HepG2 (cell line): ENCODE data around the gene MRPL34. TPM values are rescaled to one million over a fixed set of nuclear protein-coding genes. Genes with fewer than 3 reads are reported as not detected.

ENCODE experiments used
- ARHGAP35 ChIP-seq: sonication (generic); formaldehyde crosslinking; IDR thresholded peaks from 2 replicates; pipeline ENCODE4 v1.9.0; 2022; ENCODE audit warnings: mild to moderate bottlenecking, inconsistent platforms, moderate library complexity, missing genetic modification reagents, borderline replicate concordance
- GATAD2A ChIP-seq: IDR thresholded peaks from 2 replicates; pipeline ENCODE4 v1.6.1; 2016
- HNF4G ChIP-seq, 2 experiments: sonication (generic) in 1 of 2; formaldehyde crosslinking in 1 of 2; IDR thresholded peaks; 2 replicates each; pipeline versions ENCODE4 v1.4.0 to v1.6.1; 2011 to 2020; ENCODE audit warnings: borderline replicate concordance in 2 of 2, low read depth in 2 of 2, mild to moderate bottlenecking in 2 of 2, low read length in 1 of 2, missing genetic modification reagents in 1 of 2, moderate library complexity in 1 of 2
- PBX2 ChIP-seq: IDR thresholded peaks from 2 replicates; pipeline ENCODE4 v1.6.1; 2016; ENCODE audit warnings: control low read depth
- POLR2A ChIP-seq, 2 experiments: IDR thresholded peaks; 2 replicates each; pipeline ENCODE4 v1.6.1; 2011; ENCODE audit warnings: low read depth in 2 of 2, low read length in 2 of 2, mild to moderate bottlenecking in 1 of 2, moderate library complexity in 1 of 2; ENCODE audit not compliant: insufficient read depth in 1 of 2
- REPIN1 ChIP-seq: sonication (generic); formaldehyde crosslinking; IDR thresholded peaks from 2 replicates; pipeline ENCODE4 v1.8.0; 2022; ENCODE audit warnings: missing genetic modification reagents, low read depth, mild to moderate bottlenecking, borderline replicate concordance
- SALL2 ChIP-seq: sonication (generic); formaldehyde crosslinking; IDR thresholded peaks from 2 replicates; pipeline ENCODE4 v1.8.1; 2023; ENCODE audit warnings: mild to moderate bottlenecking, missing genetic modification reagents, inconsistent platforms
- ZBTB26 ChIP-seq: IDR thresholded peaks from 2 replicates; pipeline ENCODE4 v1.6.1; 2016; ENCODE audit warnings: missing compliant biosample characterization, missing genetic modification reagents, borderline replicate concordance
- ZNF281 ChIP-seq: sonication (generic); formaldehyde crosslinking; IDR thresholded peaks from 2 replicates; pipeline ENCODE4 v1.4.0; 2020; ENCODE audit warnings: missing genetic modification reagents, borderline replicate concordance
- ZNF766 ChIP-seq: sonication (generic); formaldehyde crosslinking; IDR thresholded peaks from 2 replicates; pipeline ENCODE4 v1.5.0; 2020; ENCODE audit warnings: missing genetic modification reagents, borderline replicate concordance
- polyA plus RNA-seq, 8 experiments: library from polyadenylated mRNA; depleted of rRNA in 3 of 8; stranded (reverse) in 7 of 8; unstranded in 1 of 8; fragments of >200 nt; fragmentation: Illumina TruSeq in 4 of 8; extraction: Trizol in 4 of 8; gene quantifications; 2 replicates each; pipeline versions ENCODE4 v1.2.1 to v1.2.3, GENCODE V29; 2011 to 2016; ENCODE audit warnings: low read depth in 4 of 8, missing spikeins in 1 of 8, mixed read lengths in 1 of 8; ENCODE audit not compliant: insufficient read depth in 1 of 8
- total RNA-seq, 5 experiments: library from RNA; depleted of rRNA; stranded (reverse); fragments of >200 nt; fragmentation: Illumina TruSeq; extraction: Trizol; gene quantifications; 2 replicates each; pipeline ENCODE4 v1.2.3, GENCODE V29; 2016; ENCODE audit warnings: low read depth in 1 of 5
- TF ChIP-seq, protein P1 (sequence below): sonication (generic); formaldehyde crosslinking; IDR thresholded peaks from 2 replicates; pipeline ENCODE4 v1.8.0; 2022; ENCODE audit warnings: missing genetic modification reagents, mild to moderate bottlenecking, moderate library complexity, borderline replicate concordance
- TF ChIP-seq, protein P2 (sequence below): sonication (generic); formaldehyde crosslinking; IDR thresholded peaks from 2 replicates; pipeline ENCODE4 v1.8.0; 2022; ENCODE audit warnings: mild to moderate bottlenecking, missing genetic modification reagents, moderate library complexity
- TF ChIP-seq, protein P3 (sequence below): sonication (generic); formaldehyde crosslinking; IDR thresholded peaks from 2 replicates; pipeline ENCODE4 v1.9.0; 2022; ENCODE audit warnings: low read depth, missing genetic modification reagents
- TF ChIP-seq, protein P4 (sequence below): sonication (generic); formaldehyde crosslinking; IDR thresholded peaks from 2 replicates; pipeline ENCODE4; 2020; ENCODE audit warnings: missing genetic modification reagents, mild to moderate bottlenecking, borderline replicate concordance

MRPL34 gene
- total and polyA plus RNA-seq, 2 of the 13 experiments (the other 11 are each of a cell fraction or from before 2014, with no cell fraction given) = 74.0 to 77.3 TPM

DNA sequence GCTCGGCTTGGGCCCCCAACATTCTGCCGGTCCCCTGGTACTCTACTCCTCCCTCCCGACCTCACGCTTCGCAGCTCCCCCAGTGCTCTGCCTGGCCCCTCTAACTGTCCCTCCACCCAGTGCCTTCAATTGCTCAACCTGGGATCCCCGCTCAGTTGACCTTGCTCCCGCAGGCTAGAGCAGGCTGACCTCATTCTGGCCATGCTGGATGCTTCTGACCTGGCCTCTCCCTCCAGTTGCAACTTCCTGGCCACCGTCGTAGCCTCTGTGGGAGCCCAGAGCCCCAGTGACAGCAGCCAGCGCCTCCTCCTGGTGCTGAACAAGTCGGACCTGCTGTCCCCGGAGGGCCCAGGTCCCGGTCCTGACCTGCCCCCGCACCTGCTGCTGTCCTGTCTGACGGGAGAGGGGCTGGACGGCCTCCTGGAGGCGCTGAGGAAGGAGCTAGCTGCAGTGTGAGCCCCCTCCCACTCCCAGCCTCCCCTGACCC lies 35.2 kb downstream of the MRPL34 start (continued):
- TF ChIP-seq ZNF281 (CRISPR knock-in tag) (peak; percentile 46; the same call in 1 of the 2 replicates), ZBTB26 (CRISPR knock-in tag) (no peak), SALL2 (peak; percentile 42), GATAD2A (CRISPR knock-in tag) (peak; percentile 74), POLR2A (IDR thresholded peaks at IDR 0.05; ENCODE audit: insufficient read depth in 1 of 2, low read depth in 2 of 2, low read length in 2 of 2) (peak in 1 of 2 experiments; percentile 43; a peak in 1 of 4 replicates), REPIN1 (peak; percentile 45; the same call in 1 of the 2 replicates), ZNF766 (CRISPR knock-in tag) (no peak), ARHGAP35 (CRISPR knock-in tag) (peak; percentile 55; the same call in 1 of the 2 replicates), PBX2 (CRISPR knock-in tag) (no peak), HNF4G (IDR thresholded peaks at IDR 0.05; ENCODE audit: borderline replicate concordance, low read depth, low read length) (no peak), HNF4G (CRISPR knock-in tag; IDR thresholded peaks at IDR 0.05; ENCODE audit: borderline replicate concordance, low read depth) (0 out of 2 replicates have a peak, but pooled peaks have one; percentile 53)
- TF ChIP-seq, protein P1, sequence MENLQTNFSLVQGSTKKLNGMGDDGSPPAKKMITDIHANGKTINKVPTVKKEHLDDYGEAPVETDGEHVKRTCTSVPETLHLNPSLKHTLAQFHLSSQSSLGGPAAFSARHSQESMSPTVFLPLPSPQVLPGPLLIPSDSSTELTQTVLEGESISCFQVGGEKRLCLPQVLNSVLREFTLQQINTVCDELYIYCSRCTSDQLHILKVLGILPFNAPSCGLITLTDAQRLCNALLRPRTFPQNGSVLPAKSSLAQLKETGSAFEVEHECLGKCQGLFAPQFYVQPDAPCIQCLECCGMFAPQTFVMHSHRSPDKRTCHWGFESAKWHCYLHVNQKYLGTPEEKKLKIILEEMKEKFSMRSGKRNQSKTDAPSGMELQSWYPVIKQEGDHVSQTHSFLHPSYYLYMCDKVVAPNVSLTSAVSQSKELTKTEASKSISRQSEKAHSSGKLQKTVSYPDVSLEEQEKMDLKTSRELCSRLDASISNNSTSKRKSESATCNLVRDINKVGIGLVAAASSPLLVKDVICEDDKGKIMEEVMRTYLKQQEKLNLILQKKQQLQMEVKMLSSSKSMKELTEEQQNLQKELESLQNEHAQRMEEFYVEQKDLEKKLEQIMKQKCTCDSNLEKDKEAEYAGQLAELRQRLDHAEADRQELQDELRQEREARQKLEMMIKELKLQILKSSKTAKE (CRISPR knock-in tag) = peak; percentile 62; the same call in 1 of the 2 replicates
- TF ChIP-seq, protein P2, sequence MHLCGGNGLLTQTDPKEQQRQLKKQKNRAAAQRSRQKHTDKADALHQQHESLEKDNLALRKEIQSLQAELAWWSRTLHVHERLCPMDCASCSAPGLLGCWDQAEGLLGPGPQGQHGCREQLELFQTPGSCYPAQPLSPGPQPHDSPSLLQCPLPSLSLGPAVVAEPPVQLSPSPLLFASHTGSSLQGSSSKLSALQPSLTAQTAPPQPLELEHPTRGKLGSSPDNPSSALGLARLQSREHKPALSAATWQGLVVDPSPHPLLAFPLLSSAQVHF (CRISPR knock-in tag) = peak; percentile 55; the same call in 1 of the 2 replicates
- TF ChIP-seq, protein P3, sequence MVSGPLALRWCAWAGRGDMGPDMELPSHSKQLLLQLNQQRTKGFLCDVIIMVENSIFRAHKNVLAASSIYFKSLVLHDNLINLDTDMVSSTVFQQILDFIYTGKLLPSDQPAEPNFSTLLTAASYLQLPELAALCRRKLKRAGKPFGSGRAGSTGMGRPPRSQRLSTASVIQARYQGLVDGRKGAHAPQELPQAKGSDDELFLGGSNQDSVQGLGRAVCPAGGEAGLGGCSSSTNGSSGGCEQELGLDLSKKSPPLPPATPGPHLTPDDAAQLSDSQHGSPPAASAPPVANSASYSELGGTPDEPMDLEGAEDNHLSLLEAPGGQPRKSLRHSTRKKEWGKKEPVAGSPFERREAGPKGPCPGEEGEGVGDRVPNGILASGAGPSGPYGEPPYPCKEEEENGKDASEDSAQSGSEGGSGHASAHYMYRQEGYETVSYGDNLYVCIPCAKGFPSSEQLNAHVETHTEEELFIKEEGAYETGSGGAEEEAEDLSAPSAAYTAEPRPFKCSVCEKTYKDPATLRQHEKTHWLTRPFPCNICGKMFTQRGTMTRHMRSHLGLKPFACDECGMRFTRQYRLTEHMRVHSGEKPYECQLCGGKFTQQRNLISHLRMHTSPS = peak; percentile 73; the same call in 1 of the 2 replicates
- TF ChIP-seq, protein P4, sequence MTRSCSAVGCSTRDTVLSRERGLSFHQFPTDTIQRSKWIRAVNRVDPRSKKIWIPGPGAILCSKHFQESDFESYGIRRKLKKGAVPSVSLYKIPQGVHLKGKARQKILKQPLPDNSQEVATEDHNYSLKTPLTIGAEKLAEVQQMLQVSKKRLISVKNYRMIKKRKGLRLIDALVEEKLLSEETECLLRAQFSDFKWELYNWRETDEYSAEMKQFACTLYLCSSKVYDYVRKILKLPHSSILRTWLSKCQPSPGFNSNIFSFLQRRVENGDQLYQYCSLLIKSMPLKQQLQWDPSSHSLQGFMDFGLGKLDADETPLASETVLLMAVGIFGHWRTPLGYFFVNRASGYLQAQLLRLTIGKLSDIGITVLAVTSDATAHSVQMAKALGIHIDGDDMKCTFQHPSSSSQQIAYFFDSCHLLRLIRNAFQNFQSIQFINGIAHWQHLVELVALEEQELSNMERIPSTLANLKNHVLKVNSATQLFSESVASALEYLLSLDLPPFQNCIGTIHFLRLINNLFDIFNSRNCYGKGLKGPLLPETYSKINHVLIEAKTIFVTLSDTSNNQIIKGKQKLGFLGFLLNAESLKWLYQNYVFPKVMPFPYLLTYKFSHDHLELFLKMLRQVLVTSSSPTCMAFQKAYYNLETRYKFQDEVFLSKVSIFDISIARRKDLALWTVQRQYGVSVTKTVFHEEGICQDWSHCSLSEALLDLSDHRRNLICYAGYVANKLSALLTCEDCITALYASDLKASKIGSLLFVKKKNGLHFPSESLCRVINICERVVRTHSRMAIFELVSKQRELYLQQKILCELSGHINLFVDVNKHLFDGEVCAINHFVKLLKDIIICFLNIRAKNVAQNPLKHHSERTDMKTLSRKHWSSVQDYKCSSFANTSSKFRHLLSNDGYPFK (CRISPR knock-in tag) = peak; percentile 45; the same call in 1 of the 2 replicates
